HUDEP-2 (cell line): Measurements from ENCODE around the gene NAPB.
A peak's percentile ranks its signal among the peaks of the same experiment; 100 is the strongest.

Experiments
- DNase-seq, 76 experiments: peaks; one replicate each; lab custom pipeline; 2025; ENCODE audit not compliant: unreplicated experiment in 76 of 76; lab: John Stamatoyannopoulos, UW

NAPB gene

GRCh38 chr20:23408957-23409356, 12.3 kb downstream of the NAPB start:
- no peak for DNase-seq

DNA sequence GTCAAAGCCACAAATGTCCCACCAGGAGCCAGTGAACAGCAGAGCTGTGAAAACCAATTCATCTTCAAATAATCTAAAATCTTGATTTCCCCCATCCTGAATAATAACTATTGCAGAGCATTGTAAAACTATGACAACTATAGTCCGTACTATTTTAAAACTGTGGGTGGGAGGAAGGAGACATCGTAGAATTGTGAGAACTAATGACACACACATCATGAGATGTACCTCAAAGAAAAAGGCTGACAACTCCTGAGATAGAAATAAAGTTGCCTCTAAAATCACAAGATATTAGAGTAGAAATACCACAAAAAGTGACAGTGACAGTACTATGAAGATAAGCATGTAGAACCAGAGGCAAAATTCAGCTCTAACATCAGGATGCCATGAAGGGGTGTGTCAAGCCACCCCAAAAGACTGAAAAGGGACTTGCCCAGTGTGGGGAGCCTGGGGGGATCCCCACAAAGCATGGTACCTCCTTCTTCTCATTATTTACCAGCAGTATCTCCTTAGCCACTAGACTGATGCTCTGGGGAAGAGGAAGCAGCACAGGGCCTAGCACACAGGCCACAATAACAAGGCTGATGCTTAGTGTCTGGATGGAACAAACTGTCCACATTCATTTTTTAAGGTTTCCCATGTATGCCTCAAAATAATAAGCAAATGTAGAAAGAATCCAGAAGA, 13.4 kb downstream of the NAPB start:
- no peak for DNase-seq

GRCh38 chr20:23406880-23407279, 14.4 kb downstream of the NAPB start:
- no peak for DNase-seq

GRCh38 chr20:23404196-23404595, 17.1 kb downstream of the NAPB start:
- no peak for DNase-seq

DNA sequence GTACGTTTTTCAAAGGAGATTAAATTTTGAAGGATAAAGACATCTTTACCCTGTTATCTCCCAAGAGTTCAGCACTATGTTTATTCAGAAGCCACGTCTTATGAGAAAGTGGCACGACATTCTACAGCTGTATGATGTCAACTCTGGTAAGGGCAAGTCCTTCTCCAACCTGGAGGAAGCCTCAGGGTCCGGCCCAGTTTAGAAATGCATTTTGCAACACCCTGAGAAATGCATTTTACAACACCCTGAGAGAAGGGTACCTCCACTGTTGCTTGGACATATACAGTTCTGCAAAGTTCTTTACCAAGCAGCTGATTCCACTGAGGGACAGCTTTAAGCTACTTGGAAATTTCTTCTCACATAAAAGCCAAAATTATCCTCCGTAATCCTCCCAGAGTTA, 17.5 kb downstream of the NAPB start:
- no peak for DNase-seq

GRCh38 chr20:23401051-23401450, 20.2 kb downstream of the NAPB start:
- no peak for DNase-seq

- peak in 5 of 76 experiments; percentile 5 to 20 (median 9) for DNase-seq
These were observed 21.6 kb downstream of the NAPB start for GRCh38 chr20:23399568-23400241.

DNA sequence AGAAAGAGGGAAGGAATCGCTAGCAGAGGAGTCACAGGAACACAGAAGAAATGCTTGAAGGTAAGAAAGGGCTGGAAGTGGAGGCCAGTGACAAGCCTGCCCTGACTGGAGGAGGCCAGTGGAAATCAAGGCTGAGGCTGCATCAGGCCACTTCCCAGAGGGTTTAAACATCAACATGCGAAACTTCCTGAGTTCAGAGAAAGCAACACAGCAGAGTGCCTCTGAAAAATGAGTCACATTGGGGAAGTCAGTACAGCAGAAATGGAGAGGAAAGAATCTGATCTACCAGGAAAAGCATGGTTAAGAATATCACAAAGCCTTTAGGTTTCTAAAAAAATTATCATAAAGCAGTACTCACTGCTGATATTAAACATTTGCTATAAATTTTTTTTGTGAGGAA, 23.3 kb downstream of the NAPB start:
- DNase-seq = no peak

- no peak for DNase-seq
These were observed 24.2 kb downstream of the NAPB start for GRCh38 chr20:23396950-23397627.

DNA sequence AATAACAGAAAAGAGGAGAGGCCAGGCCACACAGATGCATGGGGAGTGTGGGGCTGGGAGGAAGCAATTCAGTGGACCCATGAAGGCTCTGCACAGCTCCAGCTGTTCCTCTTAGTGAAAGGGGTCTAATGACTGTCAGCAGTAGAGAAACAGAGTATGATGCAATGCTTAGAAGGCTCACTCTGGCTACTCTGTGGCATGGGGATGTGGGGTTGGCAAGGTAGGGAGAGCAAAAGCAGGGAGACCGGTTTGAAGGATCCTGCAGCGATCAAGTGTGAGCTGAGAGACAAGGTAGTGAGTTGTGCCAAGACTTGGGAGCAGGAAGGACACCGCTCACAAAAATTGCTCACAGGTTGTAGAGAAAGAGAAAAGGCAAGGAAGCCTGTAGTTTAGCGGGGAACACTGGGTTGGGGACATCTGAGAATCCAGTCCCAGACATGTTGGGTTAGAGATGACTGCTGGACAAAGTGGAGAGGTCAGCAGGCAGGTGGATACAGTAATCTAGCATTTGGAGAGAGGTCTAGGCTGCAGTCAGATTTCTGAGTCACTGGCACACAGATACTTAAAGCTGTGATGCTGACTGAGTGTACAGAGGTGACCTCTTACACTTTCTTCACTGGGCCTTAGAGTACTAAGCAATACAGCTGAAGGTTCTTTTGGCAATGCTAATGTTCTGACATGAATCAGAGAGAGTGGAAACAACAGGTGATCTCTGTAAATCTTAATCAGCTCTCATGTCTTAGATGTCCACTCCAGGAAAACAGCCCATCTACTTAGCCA, 27.1 kb downstream of the NAPB start:
- DNase-seq = no peak

- no peak for DNase-seq
These were observed 29.5 kb downstream of the NAPB start for GRCh38 chr20:23391707-23392310.

DNA sequence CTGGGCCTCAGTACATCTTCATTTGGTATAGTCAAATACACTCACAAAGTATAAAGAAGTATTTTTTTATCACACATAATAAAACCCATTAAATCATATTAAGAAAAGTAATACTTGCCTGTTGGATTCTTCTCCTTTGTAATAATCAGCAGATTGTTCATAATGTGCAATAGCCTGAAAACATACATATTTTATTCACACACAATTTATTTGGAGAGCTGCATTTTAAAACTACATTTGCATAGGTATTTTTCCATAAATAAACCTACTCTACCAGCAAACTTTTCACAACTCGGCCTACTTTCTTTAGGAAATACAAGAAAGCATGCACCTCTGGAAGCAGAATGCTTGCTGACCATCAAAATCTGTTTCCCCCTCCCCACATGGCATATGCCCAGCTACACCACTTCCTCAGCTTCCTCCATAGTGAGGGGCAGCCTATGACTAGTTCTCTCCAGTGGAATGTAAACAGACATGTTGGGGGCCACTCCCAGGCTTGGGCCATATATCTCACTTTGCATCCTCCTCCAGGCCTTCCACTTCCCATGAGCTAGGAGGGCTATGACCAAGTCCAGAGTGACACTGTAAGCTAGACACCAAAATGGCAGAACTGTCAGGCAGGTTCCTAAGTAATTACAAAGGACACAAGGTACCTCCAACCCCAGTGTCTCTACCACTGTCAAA, 31.1 kb downstream of the NAPB start:
- no peak for DNase-seq

DNA sequence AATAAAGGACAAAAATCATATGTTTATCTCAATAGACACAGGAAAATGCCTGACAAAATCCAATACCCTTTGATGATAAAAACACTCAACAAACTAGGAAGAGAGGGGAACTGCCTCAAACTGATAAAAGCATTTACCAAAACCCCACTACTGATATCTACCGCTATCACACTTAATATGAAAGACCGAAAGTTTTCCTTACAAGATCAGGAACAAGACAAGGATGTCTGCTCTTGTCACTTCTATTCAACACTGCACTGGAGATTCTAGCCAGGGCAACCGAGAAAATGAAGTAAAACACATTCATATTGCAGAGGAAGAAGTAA, 34.2 kb downstream of the NAPB start:
- DNase-seq = peak in 15 of 76 experiments; percentile 7 to 58 (median 20)

DNA sequence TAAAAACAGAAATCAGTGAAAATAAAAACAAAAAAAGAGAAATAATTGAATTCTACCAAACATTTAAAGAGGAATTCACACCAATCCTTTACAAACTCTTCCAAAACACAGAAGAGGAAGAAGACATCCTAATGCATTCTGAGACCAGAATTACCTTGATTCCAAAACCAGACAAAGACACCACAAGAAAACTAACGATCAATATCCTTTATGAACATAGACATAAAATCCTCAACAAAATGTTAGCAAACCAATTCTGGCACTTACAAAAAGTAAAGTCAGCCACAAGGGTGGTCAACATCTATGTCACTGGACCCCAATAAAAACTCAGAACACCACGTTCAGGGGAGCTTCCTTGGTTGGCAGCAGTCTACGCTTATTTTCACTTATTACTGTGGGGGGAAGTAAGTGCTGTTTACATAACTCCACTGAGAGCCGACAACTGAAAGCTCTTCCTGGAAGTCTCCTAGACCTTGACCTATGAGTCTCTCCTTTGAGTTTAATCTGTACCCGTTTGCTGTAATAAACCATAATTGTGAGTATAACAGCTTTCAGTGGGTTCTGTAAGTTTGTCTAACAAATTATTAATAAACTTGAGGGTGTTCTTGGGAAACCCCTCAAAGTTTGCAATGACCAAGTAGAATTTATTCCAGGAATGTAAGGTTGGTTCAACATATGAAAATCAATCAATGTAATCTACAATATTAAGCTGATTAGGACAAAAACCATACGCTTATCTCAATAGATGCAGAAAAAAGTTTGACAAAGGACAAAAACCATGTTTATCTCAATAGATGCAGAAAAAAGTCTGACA, 34.8 kb downstream of the NAPB start:
- no peak for DNase-seq

- DNase-seq = no peak
These were observed 39.4 kb downstream of the NAPB start for GRCh38 chr20:23381876-23382275.

- no peak for DNase-seq
These were observed 41.5 kb downstream of the NAPB start for GRCh38 chr20:23379772-23380171.

- no peak for DNase-seq
These were observed 45.5 kb downstream of the NAPB start for GRCh38 chr20:23375827-23376226.

DNA sequence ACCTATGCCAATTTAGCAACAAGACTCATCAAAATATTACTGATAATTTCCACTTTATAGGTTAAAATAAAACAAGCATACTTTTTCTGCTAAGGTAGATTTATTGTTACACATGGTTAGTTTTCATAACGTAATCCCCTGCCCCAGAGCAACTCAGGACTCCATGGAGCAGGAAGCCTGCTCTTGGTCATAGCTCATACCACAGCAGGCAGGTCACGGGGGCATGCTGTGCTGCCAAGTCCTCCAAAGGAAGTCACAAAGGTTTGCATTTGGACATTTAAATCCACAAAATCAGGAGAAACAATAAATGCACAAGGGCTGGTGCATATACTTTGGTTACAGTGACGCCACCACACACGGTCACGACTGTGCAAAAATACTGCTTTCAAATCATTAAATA, 46.8 kb downstream of the NAPB start:
- no peak for DNase-seq

DNA sequence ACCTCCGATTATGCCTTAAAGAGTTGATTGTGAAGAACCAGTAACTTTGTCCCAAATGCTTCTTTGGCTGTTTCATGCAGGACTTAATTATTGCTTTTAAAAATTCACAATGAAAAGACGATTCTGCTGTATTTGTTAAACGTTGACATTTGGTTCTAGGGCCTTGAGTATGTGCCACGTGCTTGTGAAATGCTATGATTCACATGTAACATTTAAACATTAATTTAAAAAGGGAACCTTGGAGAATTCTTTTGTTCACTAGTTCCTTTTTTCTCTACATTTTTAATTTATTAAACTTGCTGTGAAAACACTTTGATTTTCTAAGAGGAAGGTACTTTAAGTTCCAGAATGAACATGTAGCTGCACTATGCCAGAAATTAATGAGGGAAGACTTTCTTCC, 49.8 kb downstream of the NAPB start:
- no peak for DNase-seq

DNA sequence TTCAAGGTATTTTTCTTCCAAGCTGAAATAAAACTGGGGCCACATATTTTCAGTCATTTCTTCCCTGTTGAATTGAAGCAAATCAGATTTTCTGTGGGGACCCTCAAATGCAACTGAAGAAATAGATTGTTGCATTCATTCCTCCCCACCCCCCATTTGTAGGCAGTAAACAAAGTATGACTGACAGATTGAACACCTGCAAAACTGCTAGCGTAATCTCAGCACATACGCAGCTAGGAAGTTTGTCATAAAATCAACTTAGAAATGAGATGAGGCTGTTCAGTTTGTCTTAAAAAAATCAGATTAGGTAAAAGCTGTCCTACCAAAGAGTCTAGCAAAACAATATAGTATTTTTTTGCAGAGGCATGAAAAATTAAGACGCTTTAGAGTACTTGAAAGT, 50.4 kb downstream of the NAPB start:
- DNase-seq = no peak
